H9 (cell line): Measurements from ENCODE around the gene DEFB128. TPM values are rescaled to one million over a fixed set of nuclear protein-coding genes. Genes with fewer than 3 reads are reported as not detected.

Experiments
- DNase-seq: peaks from one replicate; pipeline ENCODE4 v3.0.0-alpha.2; 2017
- H2AFZ ChIP-seq: one replicate; pipeline ENCODE4 v1.6.1; 2013; ENCODE audit warnings: mild to moderate bottlenecking, low read length, control low read depth, moderate library complexity
- H2AK5ac ChIP-seq: 2 replicates; pipeline ENCODE4 v1.6.1; 2013; ENCODE audit warnings: low read length, control low read depth, mixed read lengths; ENCODE audit not compliant: insufficient read length
- H2BK120ac ChIP-seq: one replicate; pipeline ENCODE4 v1.6.1; 2013; ENCODE audit warnings: low read depth, mild to moderate bottlenecking, low read length, control low read depth, inconsistent platforms; ENCODE audit not compliant: poor library complexity, severe bottlenecking
- H2BK12ac ChIP-seq: 2 replicates; pipeline ENCODE4 v1.6.1; 2013; ENCODE audit warnings: low read length, control low read depth, mixed read lengths, low read depth; ENCODE audit not compliant: insufficient read length
- H2BK15ac ChIP-seq: 2 replicates; pipeline ENCODE4 v1.6.1; 2013; ENCODE audit warnings: low read depth, low read length, control low read depth
- H2BK20ac ChIP-seq: one replicate; pipeline ENCODE4 v1.6.1; 2013; ENCODE audit warnings: low read depth, mild to moderate bottlenecking, low read length, control low read depth, inconsistent platforms; ENCODE audit not compliant: poor library complexity, severe bottlenecking
- H2BK5ac ChIP-seq: 2 replicates; pipeline ENCODE4 v1.6.1; 2013; ENCODE audit warnings: low read length, control low read depth, mixed read lengths; ENCODE audit not compliant: insufficient read length
- H3K14ac ChIP-seq: 2 replicates; pipeline ENCODE4 v1.6.1; 2013; ENCODE audit warnings: low read length, control low read depth; ENCODE audit not compliant: insufficient read depth
- H3K18ac ChIP-seq: 2 replicates; pipeline ENCODE4 v1.6.1; 2013; ENCODE audit warnings: low read depth, mild to moderate bottlenecking, mixed read lengths, low read length, control low read depth; ENCODE audit not compliant: insufficient read length
- H3K23ac ChIP-seq: 2 replicates; pipeline ENCODE4 v1.6.1; 2013; ENCODE audit warnings: low read length, control low read depth, mixed read lengths, low read depth; ENCODE audit not compliant: insufficient read length
- H3K23me2 ChIP-seq: 2 replicates; pipeline ENCODE4 v1.6.1; 2013; ENCODE audit warnings: low read depth, mild to moderate bottlenecking, mixed read lengths, low read length, control low read depth; ENCODE audit not compliant: insufficient read length, poor library complexity, severe bottlenecking
- H3K27ac ChIP-seq: 2 replicates; pipeline ENCODE4 v1.5.1; 2013; ENCODE audit warnings: low read length, control low read depth, mixed read lengths, low read depth; ENCODE audit not compliant: insufficient read length
- H3K27me3 ChIP-seq: 2 replicates; pipeline ENCODE4 v1.6.1; 2013; ENCODE audit warnings: low read length, control low read depth, inconsistent platforms; ENCODE audit not compliant: insufficient read depth
- H3K4ac ChIP-seq: 2 replicates; pipeline ENCODE4 v1.6.1; 2013; ENCODE audit warnings: low read depth, mild to moderate bottlenecking, control low read depth, inconsistent platforms, low read length, moderate library complexity
- H3K4me1 ChIP-seq: 2 replicates; pipeline ENCODE4 v1.6.1; 2013; ENCODE audit warnings: low read length, control low read depth, inconsistent platforms; ENCODE audit not compliant: insufficient read depth
- H3K4me2 ChIP-seq: 2 replicates; pipeline ENCODE4 v1.6.1; 2013; ENCODE audit warnings: low read length, control low read depth, mixed read lengths; ENCODE audit not compliant: insufficient read length, insufficient read depth
- H3K56ac ChIP-seq: 2 replicates; pipeline ENCODE4 v1.6.1; 2013; ENCODE audit warnings: low read depth, mild to moderate bottlenecking, mixed read lengths, low read length, control low read depth; ENCODE audit not compliant: insufficient read length
- H3K79me1 ChIP-seq: 2 replicates; pipeline ENCODE4 v1.6.1; 2013; ENCODE audit warnings: low read depth, mild to moderate bottlenecking, moderate library complexity, low read length, control low read depth, inconsistent platforms; ENCODE audit not compliant: insufficient read depth, poor library complexity, severe bottlenecking
- H3K79me2 ChIP-seq: 2 replicates; pipeline ENCODE4 v1.6.1; 2013; ENCODE audit warnings: low read length, control low read depth, inconsistent platforms; ENCODE audit not compliant: insufficient read depth
- H3K9ac ChIP-seq: 2 replicates; pipeline ENCODE4 v1.6.1; 2013; ENCODE audit warnings: low read length, control low read depth, mixed read lengths; ENCODE audit not compliant: insufficient read length; ENCODE audit errors: extremely low read depth
- H3K9me3 ChIP-seq: one replicate; pipeline ENCODE4 v1.6.1; 2013; ENCODE audit warnings: low read depth, low read length, inconsistent platforms; ENCODE audit not compliant: control insufficient read depth
- H3T11ph ChIP-seq: one replicate; pipeline ENCODE4 v1.6.1; 2013; ENCODE audit warnings: mild to moderate bottlenecking, low read length, control low read depth, inconsistent platforms
- H4K20me1 ChIP-seq: one replicate; pipeline ENCODE4 v1.6.1; 2013; ENCODE audit not compliant: control insufficient read depth, insufficient read length, insufficient read depth
- H4K5ac ChIP-seq: 2 replicates; pipeline ENCODE4 v1.6.1; 2013; ENCODE audit warnings: low read depth, mild to moderate bottlenecking, mixed read lengths, low read length, control low read depth; ENCODE audit not compliant: insufficient read length
- H4K8ac ChIP-seq: replicated peaks from 2 replicates; pipeline ENCODE4 v1.6.1; 2013; ENCODE audit warnings: low read length, control low read depth, mixed read lengths, low read depth; ENCODE audit not compliant: insufficient read length
- H4K91ac ChIP-seq: 2 replicates; pipeline ENCODE4 v1.6.1; 2013; ENCODE audit warnings: low read depth, mild to moderate bottlenecking, moderate library complexity, mixed read lengths, low read length, control low read depth; ENCODE audit not compliant: insufficient read length
- H3K27ac Mint-ChIP-seq, 3 experiments: 2 replicates in 2 of 3; 3 replicates in 1 of 3; pipeline ENCODE4 v1.8.0; 2020 to 2021; ENCODE audit warnings: mixed read lengths in 3 of 3, mild to moderate bottlenecking in 1 of 3, moderate library complexity in 1 of 3
- H3K27me3 Mint-ChIP-seq: 2 replicates; pipeline ENCODE4 v1.8.0; 2021; ENCODE audit warnings: low read depth, mild to moderate bottlenecking, moderate library complexity, mixed read lengths
- H3K36me3 Mint-ChIP-seq, 3 experiments: 2 replicates in 2 of 3; 3 replicates in 1 of 3; pipeline ENCODE4 v1.8.0; 2020 to 2021; ENCODE audit warnings: low read depth in 3 of 3, mixed read lengths in 3 of 3; ENCODE audit not compliant: insufficient read depth in 1 of 3
- H3K4me1 Mint-ChIP-seq, 2 experiments: 2 replicates each; pipeline ENCODE4 v1.8.0; 2020; ENCODE audit warnings: mixed read lengths in 2 of 2
- H3K4me3 Mint-ChIP-seq, 2 experiments: 2 replicates in 1 of 2; 3 replicates in 1 of 2; pipeline ENCODE4 v1.8.0; 2020 to 2021; ENCODE audit warnings: mild to moderate bottlenecking in 2 of 2, mixed read lengths in 2 of 2, moderate library complexity in 1 of 2
- H3K9me3 Mint-ChIP-seq, 2 experiments: 2 replicates in 1 of 2; 3 replicates in 1 of 2; pipeline ENCODE4 v1.8.0; 2020; ENCODE audit warnings: mild to moderate bottlenecking in 2 of 2, mixed read lengths in 2 of 2, moderate library complexity in 1 of 2
- WGBS: extraction: QIAGEN DNeasy Blood & Tissue Kit; methylation state at CpG from one replicate; pipeline ENCODE4 v1.1.7; 2013; ENCODE audit warnings: missing lambda C conversion rate, low lambda C conversion rate, mixed read lengths; ENCODE audit not compliant: insufficient read length; ENCODE audit errors: extremely low coverage; 5-methylcytosine and 5-hydroxymethylcytosine counted together
- total RNA-seq: library from RNA; stranded (reverse); gene quantifications from 2 replicates; pipeline ENCODE4 v1.2.1, GENCODE V29; 2021
- TF ChIP-seq, protein P1 (sequence below): fragments of 200-600 bp; sonication (generic); conservative IDR thresholded peaks from 3 replicates; pipeline ENCODE4 v1.8.0; 2021; ENCODE audit warnings: antibody characterized with exemption, mild to moderate bottlenecking

Gene DEFB128
- total RNA-seq, 1 experiment from 2014 or later, result not detected

DNA sequence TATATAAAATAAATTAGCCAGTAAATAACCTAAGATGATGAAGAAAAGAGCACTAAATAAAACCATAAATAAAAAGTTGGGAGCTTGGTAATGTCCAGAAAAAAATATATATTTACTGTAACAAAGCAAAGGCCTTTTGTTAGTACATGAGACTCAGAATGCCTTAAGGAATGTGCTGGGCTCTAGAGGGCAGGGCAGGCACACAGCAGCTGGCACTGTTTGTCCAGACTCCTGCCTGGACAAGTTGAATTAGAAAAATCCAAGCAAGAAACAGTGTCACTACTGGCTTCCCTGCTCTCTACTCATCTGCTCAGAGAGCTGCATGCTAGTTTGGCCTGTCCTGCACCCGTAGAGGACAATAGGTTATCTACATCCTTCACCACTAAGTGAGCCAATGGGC lies 46.4 kb upstream of the DEFB128 start:
- no peak overlapping the region for H4K91ac ChIP-seq
- no peak overlapping the region for H3K27ac Mint-ChIP-seq
- no peak overlapping the region for H2AFZ ChIP-seq
- no peaks in the 10 kb centered on the region for H3K4me1 ChIP-seq
- H3K27ac ChIP-seq, result no peak overlapping the region
- H3K4ac ChIP-seq, result no peak overlapping the region
- no peak overlapping the region for H3K14ac ChIP-seq
- H3K18ac ChIP-seq, result no peak overlapping the region
- H3K27me3 Mint-ChIP-seq, result peaks cover 91% of the 10 kb centered on the region
- H3K23ac ChIP-seq, result no peak overlapping the region
- H4K8ac ChIP-seq, result no peak overlapping the region
- no peak overlapping the region for H3T11ph ChIP-seq
- DNase-seq, result no peak
- H3K9me3 Mint-ChIP-seq, result peaks cover 0 to 13% of the 10 kb centered on the region in 2 experiments; a peak in 1 of 5 replicates
- no peaks in the 10 kb centered on the region for H3K79me1 ChIP-seq
- no CpG with 5 or more reads among the region's 1 CpG for WGBS
- H2BK20ac ChIP-seq, result no peak overlapping the region
- no peak overlapping the region for H3K4me3 Mint-ChIP-seq
- H3K56ac ChIP-seq, result no peak overlapping the region
- peaks cover 2 to 3% of the 10 kb centered on the region in 2 experiments; a peak in 2 of 4 replicates for H3K4me1 Mint-ChIP-seq
- H3K27me3 ChIP-seq, result peaks cover 3% of the 10 kb centered on the region; the same call in 1 of the 2 replicates
- H2BK5ac ChIP-seq, result no peak overlapping the region
- no peak overlapping the region for H2BK12ac ChIP-seq
- no peak overlapping the region for H3K4me2 ChIP-seq
- no peak overlapping the region for H2BK120ac ChIP-seq
- TF ChIP-seq, protein P1, sequence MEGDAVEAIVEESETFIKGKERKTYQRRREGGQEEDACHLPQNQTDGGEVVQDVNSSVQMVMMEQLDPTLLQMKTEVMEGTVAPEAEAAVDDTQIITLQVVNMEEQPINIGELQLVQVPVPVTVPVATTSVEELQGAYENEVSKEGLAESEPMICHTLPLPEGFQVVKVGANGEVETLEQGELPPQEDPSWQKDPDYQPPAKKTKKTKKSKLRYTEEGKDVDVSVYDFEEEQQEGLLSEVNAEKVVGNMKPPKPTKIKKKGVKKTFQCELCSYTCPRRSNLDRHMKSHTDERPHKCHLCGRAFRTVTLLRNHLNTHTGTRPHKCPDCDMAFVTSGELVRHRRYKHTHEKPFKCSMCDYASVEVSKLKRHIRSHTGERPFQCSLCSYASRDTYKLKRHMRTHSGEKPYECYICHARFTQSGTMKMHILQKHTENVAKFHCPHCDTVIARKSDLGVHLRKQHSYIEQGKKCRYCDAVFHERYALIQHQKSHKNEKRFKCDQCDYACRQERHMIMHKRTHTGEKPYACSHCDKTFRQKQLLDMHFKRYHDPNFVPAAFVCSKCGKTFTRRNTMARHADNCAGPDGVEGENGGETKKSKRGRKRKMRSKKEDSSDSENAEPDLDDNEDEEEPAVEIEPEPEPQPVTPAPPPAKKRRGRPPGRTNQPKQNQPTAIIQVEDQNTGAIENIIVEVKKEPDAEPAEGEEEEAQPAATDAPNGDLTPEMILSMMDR, result 0 out of 3 replicates have a peak, but pooled peaks have one; percentile 15
- H4K5ac ChIP-seq, result no peak overlapping the region
- H3K36me3 Mint-ChIP-seq, result no peaks in the 10 kb centered on the region
- no peak overlapping the region for H3K9ac ChIP-seq
- H2AK5ac ChIP-seq, result no peak overlapping the region
- H2BK15ac ChIP-seq, result no peak overlapping the region
- H3K23me2 ChIP-seq, result no peaks in the 10 kb centered on the region
- H3K79me2 ChIP-seq, result no peaks in the 10 kb centered on the region
- H3K9me3 ChIP-seq, result no peaks in the 10 kb centered on the region
- no peaks in the 10 kb centered on the region for H4K20me1 ChIP-seq
